ENCODE data around the gene OR1J1.

Gene OR1J1

DNA sequence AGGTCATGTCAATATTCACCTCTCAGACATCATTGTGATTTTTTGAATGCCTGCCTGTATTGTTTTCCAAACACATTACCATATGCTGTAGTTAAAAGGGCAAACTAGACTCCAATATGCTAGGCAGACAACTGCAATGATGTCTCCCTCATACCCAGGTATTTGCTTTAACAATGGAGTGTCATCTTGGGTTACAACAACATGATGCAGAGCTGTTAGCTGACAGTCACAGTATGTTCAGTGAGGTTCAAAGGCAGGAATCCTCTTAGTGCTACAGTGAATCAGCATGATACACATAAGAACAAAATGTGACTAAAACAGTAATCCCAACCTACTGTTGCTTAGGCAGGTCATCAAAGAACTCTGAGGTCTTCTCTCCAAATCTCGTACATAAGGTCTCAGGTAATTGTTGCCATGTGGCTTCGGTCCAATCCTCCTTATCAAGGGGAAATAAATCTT is 24.0 kb downstream of the OR1J1 start:
- Histone ChIP-seq H4K20me1 (ENCODE audit: insufficient read depth, low read length) (no peaks in the 10 kb centered on the region), H3K79me2 (ENCODE audit: low read length) (no peaks in the 10 kb centered on the region), H3K36me3 (replicated peaks; ENCODE audit: insufficient read depth, low read length) (no peaks in the 10 kb centered on the region), H3K4me3 (ENCODE audit: low read length) (no peak overlapping the region), H3K9ac (ENCODE audit: low read length) (no peak overlapping the region), H2AFZ (ENCODE audit: low read length) (peak overlapping the region; percentile 71), H3K9me3 (replicated peaks; ENCODE audit: insufficient read depth, low read length) (no peaks in the 10 kb centered on the region), H3K9me2 (replicated peaks; ENCODE audit: insufficient read depth, low read length) (no peaks in the 10 kb centered on the region), H3K27ac (ENCODE audit: low read length) (peak overlapping the region; percentile 39; the same call in 1 of the 2 replicates), H3K4me1 (ENCODE audit: low read length) (peaks cover 19% of the 10 kb centered on the region), H3K27me3 (replicated peaks; ENCODE audit: insufficient read depth, low read length) (no peaks in the 10 kb centered on the region), H3F3A (ENCODE audit: insufficient read depth, low read length) (peaks cover 5% of the 10 kb centered on the region; the same call in 1 of the 2 replicates), H3K4me2 (ENCODE audit: low read depth, low read length) (peak overlapping the region; percentile 46; the same call in 1 of the 2 replicates)
- no peak for TF ChIP-seq EZH2phosphoT487 (IDR thresholded peaks at IDR 0.05; ENCODE audit: low read length)
- no peak for DNase-seq

DNA sequence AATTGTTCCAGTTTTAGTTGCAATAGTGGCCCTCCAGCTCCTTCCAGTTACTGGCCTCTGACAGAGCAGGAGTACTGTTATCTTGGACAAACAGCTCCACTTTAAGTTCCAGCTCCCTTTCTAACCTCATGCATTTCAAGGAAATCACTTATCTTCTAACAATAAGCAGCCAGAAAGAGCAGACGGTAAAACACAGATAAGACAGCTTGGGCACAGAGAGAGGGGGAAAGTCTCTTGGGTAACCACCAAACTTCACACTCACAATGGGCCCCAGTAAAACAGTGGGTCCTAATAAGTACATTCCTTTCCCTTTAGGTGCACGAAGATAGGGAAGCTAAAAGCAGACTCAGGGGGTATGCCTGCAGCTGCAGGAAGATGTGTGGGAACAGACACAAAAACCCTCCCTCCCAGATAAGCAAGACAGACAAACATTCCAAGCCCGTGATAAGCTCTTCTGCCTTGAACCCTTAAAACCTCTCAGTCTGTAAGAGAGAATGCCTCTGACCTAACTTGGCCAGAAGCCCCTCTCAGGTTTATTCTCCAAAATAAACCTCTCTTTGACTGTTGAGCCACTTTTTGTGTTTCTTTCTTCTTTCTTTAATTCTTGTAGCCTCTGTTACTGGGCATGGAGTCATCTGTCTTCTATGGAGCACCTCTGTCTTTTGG is 30.8 kb downstream of the OR1J1 start:
- Histone ChIP-seq H3K27ac (ENCODE audit: low read length) (no peak overlapping the region), H4K20me1 (ENCODE audit: insufficient read depth, low read length) (no peaks in the 10 kb centered on the region), H3K4me2 (ENCODE audit: low read depth, low read length) (no peak overlapping the region), H3K27me3 (replicated peaks; ENCODE audit: insufficient read depth, low read length) (no peaks in the 10 kb centered on the region), H3K9me2 (replicated peaks; ENCODE audit: insufficient read depth, low read length) (no peaks in the 10 kb centered on the region), H3K4me1 (ENCODE audit: low read length) (no peaks in the 10 kb centered on the region), H3K9ac (ENCODE audit: low read length) (no peak overlapping the region), H3K9me3 (replicated peaks; ENCODE audit: insufficient read depth, low read length) (no peaks in the 10 kb centered on the region), H3K79me2 (ENCODE audit: low read length) (no peaks in the 10 kb centered on the region), H3K36me3 (replicated peaks; ENCODE audit: insufficient read depth, low read length) (no peaks in the 10 kb centered on the region), H3F3A (ENCODE audit: insufficient read depth, low read length) (no peaks in the 10 kb centered on the region), H2AFZ (ENCODE audit: low read length) (no peak overlapping the region), H3K4me3 (ENCODE audit: low read length) (no peak overlapping the region)
- no peak for DNase-seq
- TF ChIP-seq, protein P1, sequence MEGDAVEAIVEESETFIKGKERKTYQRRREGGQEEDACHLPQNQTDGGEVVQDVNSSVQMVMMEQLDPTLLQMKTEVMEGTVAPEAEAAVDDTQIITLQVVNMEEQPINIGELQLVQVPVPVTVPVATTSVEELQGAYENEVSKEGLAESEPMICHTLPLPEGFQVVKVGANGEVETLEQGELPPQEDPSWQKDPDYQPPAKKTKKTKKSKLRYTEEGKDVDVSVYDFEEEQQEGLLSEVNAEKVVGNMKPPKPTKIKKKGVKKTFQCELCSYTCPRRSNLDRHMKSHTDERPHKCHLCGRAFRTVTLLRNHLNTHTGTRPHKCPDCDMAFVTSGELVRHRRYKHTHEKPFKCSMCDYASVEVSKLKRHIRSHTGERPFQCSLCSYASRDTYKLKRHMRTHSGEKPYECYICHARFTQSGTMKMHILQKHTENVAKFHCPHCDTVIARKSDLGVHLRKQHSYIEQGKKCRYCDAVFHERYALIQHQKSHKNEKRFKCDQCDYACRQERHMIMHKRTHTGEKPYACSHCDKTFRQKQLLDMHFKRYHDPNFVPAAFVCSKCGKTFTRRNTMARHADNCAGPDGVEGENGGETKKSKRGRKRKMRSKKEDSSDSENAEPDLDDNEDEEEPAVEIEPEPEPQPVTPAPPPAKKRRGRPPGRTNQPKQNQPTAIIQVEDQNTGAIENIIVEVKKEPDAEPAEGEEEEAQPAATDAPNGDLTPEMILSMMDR (IDR thresholded peaks at IDR 0.05; ENCODE audit: low read length) = no peak
- TF ChIP-seq EZH2phosphoT487 (IDR thresholded peaks at IDR 0.05; ENCODE audit: low read length) (no peak), EZH2 (optimal IDR thresholded peaks at IDR 0.05; ENCODE audit: low read depth, low read length) (no peak)

DNA sequence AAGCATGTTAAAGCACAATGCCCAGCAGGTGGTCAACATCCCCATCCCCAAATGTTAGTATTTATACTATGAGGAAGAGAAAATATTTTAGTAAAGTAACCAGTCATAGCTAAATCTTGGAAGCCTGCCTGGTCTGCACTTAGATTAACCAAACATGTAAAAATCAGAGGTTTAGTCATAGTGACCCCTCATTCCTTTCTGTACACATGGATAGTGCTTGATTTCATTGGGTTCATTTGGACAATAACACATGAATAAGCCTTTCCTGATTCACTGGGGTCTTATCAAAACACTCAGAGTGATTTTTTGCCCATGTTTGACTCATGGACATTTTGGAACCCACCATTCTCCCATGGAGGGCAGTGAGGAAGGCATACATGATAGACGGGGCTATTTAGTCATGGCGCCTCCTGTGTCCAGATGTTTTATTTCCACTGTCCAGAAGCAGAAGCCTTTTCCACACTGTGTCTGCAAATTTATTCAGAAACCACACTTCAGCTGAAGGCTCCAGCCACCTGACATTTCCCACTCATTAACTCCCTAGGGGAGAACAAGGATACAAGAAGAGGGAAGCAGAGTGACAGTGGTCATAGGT is 32.5 kb downstream of the OR1J1 start:
- DNase-seq = no peak
- Histone ChIP-seq H3F3A (ENCODE audit: insufficient read depth, low read length) (no peaks in the 10 kb centered on the region), H4K20me1 (ENCODE audit: insufficient read depth, low read length) (no peaks in the 10 kb centered on the region), H3K4me1 (ENCODE audit: low read length) (no peaks in the 10 kb centered on the region), H3K27ac (ENCODE audit: low read length) (no peak overlapping the region), H3K4me2 (ENCODE audit: low read depth, low read length) (no peak overlapping the region), H3K36me3 (replicated peaks; ENCODE audit: insufficient read depth, low read length) (no peaks in the 10 kb centered on the region), H3K79me2 (ENCODE audit: low read length) (no peaks in the 10 kb centered on the region), H3K4me3 (ENCODE audit: low read length) (no peak overlapping the region), H3K9me2 (replicated peaks; ENCODE audit: insufficient read depth, low read length) (no peaks in the 10 kb centered on the region), H3K9ac (ENCODE audit: low read length) (no peak overlapping the region), H3K9me3 (replicated peaks; ENCODE audit: insufficient read depth, low read length) (no peaks in the 10 kb centered on the region), H2AFZ (ENCODE audit: low read length) (no peak overlapping the region), H3K27me3 (replicated peaks; ENCODE audit: insufficient read depth, low read length) (no peaks in the 10 kb centered on the region)
- TF ChIP-seq, protein P1 (IDR thresholded peaks at IDR 0.05; ENCODE audit: low read length) = no peak
- no peak for TF ChIP-seq EZH2 (optimal IDR thresholded peaks at IDR 0.05; ENCODE audit: low read depth, low read length)
- no peak for TF ChIP-seq EZH2phosphoT487 (IDR thresholded peaks at IDR 0.05; ENCODE audit: low read length)
